ENCODE results near the gene FDPS.
A peak's percentile ranks its signal among the peaks of the same experiment; 100 is the strongest.

DNA sequence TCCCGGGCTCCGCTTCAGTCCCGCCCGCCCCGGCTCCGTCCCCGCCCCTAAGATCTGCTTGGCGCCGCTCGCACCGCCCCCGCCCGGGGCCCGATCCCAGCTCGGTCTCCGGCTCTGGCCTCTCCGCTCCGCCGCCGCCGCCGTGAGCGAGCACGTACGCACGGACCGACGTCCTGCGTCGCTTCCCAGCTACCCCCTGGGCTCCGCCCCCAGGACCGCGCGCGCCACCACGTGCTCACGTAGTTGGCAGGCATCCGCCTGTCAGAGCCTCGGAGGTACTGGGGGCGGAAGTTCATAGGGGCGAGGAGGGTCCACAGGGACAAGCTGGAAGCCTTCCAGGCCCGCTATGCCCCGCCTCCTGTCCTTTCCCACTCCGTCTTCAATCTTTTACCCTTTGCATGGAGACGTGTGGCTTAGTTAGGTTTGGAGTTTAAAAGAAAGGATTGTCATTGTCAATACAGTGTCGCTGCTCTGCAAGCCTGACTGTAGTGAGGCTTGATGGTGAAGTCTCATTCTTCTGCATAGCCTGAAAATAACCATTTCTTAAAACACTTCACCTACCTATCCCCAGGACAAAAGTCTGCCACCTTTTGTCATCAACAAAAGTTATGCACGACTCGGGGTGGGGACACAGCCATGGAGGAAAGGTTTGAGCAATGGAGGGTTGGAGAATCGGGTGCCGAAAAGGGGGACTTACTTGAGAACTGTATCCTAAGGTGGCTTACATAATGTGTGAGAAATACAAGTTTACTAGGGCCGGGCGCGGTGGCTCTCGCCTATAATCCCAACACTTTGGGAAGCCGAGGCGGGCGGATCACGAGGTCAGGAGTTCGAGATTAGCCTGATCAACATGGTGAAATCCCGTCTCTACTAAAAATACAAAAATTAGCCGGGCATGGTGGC is 35.1 kb upstream of the FDPS start, which contains the start of gene CLK2:
- peak; percentile 48 for TF ChIP-seq TCF7L2 (IDR thresholded peaks at IDR 0.05; ENCODE audit: borderline replicate concordance, extremely low read depth, insufficient read depth, insufficient read length)
- TF ChIP-seq CEBPB (IDR thresholded peaks at IDR 0.05; ENCODE audit: low read depth), result no peak
- TF ChIP-seq, protein P1, sequence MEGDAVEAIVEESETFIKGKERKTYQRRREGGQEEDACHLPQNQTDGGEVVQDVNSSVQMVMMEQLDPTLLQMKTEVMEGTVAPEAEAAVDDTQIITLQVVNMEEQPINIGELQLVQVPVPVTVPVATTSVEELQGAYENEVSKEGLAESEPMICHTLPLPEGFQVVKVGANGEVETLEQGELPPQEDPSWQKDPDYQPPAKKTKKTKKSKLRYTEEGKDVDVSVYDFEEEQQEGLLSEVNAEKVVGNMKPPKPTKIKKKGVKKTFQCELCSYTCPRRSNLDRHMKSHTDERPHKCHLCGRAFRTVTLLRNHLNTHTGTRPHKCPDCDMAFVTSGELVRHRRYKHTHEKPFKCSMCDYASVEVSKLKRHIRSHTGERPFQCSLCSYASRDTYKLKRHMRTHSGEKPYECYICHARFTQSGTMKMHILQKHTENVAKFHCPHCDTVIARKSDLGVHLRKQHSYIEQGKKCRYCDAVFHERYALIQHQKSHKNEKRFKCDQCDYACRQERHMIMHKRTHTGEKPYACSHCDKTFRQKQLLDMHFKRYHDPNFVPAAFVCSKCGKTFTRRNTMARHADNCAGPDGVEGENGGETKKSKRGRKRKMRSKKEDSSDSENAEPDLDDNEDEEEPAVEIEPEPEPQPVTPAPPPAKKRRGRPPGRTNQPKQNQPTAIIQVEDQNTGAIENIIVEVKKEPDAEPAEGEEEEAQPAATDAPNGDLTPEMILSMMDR (IDR thresholded peaks at IDR 0.05 in 2 of 3, conservative IDR thresholded peaks at IDR 0.05 in 1 of 3; ENCODE audit: borderline replicate concordance in 1 of 3, insufficient read depth in 1 of 3, low read depth in 2 of 3, low read length in 2 of 3), result no peak
- TF ChIP-seq, protein P2, sequence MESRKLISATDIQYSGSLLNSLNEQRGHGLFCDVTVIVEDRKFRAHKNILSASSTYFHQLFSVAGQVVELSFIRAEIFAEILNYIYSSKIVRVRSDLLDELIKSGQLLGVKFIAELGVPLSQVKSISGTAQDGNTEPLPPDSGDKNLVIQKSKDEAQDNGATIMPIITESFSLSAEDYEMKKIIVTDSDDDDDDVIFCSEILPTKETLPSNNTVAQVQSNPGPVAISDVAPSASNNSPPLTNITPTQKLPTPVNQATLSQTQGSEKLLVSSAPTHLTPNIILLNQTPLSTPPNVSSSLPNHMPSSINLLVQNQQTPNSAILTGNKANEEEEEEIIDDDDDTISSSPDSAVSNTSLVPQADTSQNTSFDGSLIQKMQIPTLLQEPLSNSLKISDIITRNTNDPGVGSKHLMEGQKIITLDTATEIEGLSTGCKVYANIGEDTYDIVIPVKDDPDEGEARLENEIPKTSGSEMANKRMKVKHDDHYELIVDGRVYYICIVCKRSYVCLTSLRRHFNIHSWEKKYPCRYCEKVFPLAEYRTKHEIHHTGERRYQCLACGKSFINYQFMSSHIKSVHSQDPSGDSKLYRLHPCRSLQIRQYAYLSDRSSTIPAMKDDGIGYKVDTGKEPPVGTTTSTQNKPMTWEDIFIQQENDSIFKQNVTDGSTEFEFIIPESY (IDR thresholded peaks at IDR 0.05; ENCODE audit: extremely low read depth, insufficient replicate concordance, low read length), result no peak
- TF ChIP-seq, protein P3, sequence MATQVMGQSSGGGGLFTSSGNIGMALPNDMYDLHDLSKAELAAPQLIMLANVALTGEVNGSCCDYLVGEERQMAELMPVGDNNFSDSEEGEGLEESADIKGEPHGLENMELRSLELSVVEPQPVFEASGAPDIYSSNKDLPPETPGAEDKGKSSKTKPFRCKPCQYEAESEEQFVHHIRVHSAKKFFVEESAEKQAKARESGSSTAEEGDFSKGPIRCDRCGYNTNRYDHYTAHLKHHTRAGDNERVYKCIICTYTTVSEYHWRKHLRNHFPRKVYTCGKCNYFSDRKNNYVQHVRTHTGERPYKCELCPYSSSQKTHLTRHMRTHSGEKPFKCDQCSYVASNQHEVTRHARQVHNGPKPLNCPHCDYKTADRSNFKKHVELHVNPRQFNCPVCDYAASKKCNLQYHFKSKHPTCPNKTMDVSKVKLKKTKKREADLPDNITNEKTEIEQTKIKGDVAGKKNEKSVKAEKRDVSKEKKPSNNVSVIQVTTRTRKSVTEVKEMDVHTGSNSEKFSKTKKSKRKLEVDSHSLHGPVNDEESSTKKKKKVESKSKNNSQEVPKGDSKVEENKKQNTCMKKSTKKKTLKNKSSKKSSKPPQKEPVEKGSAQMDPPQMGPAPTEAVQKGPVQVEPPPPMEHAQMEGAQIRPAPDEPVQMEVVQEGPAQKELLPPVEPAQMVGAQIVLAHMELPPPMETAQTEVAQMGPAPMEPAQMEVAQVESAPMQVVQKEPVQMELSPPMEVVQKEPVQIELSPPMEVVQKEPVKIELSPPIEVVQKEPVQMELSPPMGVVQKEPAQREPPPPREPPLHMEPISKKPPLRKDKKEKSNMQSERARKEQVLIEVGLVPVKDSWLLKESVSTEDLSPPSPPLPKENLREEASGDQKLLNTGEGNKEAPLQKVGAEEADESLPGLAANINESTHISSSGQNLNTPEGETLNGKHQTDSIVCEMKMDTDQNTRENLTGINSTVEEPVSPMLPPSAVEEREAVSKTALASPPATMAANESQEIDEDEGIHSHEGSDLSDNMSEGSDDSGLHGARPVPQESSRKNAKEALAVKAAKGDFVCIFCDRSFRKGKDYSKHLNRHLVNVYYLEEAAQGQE (IDR thresholded peaks at IDR 0.05; ENCODE audit: low read depth), result no peak
